ENCODE measurements around the gene CNGA4.
"Not testable (repeated sequence)": the region's sequence is repeated elsewhere in the genome, so short reads cannot be mapped to it uniquely, and the experiment has no call there.

CNGA4 gene

DNA sequence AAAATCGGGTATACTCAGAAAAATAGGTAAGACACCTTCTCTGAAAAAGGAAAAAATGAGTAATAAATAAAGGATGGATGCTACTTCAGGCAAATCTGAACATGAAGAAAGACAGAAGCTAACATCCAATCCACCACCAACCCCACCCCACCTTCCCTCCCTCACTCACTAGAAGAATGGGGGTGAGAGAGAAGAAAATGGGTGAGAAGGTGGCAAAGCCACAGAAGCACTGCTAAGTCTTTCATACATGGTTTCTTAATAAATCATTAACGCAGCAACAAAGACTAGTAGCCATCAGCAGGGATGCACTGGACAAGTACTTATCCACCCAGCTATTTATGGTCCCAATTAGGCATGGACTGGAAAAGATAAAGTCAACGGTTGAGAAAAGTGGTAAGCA, 10.4 kb upstream of the CNGA4 start:
- DNase-seq = no peak

DNA sequence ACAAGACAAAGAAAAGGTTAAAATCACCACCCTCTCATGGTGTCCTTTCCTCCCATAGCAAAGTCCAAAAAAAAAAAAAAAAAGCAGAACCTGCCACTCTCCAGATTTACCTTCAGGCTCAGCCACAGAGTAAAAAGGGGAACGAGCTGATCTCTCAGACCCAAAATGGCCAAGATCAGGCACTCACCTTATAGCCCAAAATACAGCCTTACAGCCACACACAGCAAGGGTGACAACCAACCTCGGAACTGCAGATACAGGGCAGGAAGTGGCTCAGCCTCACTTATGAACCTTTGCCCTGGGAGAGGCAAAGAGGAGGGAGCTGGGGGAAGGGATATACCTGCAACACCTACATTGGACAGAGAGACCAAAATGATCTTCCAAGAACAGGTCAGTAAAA, 9.0 kb upstream of the CNGA4 start:
- no peak for DNase-seq

DNA sequence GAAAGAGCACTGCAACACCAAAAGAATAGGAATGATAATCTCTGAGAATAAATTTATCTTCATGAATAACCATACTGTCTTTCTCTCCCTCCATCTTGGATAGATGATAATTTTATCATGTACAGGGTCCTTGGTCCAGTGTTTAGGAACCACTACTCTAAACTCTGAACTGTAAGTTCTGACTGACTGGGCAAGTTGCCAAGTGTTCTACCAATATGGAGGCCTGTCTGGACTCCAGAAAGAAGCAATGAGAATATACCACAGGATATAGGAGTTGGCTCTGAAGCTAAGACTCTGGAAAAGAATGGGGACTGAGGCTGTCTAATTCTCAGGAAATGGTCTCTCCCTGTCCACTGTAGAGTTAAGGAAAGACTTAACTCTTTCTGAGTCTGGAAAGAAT, 6.0 kb upstream of the CNGA4 start:
- DNase-seq = no peak

DNA sequence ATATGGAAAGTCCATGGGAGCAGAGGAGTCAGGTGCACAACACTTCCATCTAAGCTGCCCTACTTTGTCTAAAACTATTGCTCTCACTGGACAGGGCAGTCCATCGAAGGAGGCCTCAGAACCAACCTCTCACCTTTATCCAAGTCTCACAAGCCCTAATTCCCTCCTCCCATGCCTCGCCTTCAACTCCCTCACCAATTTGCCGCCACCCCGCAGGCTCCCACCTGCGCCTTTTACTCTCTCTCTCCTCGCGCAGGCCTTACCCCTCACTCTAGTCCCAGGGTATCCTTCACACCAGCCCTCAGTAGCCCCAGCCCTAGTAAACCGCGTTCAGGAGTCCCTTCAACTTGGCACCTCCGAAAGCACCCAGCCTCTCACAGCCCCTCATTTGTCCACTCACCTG, 4.9 kb upstream of the CNGA4 start:
- DNase-seq = no peak

DNA sequence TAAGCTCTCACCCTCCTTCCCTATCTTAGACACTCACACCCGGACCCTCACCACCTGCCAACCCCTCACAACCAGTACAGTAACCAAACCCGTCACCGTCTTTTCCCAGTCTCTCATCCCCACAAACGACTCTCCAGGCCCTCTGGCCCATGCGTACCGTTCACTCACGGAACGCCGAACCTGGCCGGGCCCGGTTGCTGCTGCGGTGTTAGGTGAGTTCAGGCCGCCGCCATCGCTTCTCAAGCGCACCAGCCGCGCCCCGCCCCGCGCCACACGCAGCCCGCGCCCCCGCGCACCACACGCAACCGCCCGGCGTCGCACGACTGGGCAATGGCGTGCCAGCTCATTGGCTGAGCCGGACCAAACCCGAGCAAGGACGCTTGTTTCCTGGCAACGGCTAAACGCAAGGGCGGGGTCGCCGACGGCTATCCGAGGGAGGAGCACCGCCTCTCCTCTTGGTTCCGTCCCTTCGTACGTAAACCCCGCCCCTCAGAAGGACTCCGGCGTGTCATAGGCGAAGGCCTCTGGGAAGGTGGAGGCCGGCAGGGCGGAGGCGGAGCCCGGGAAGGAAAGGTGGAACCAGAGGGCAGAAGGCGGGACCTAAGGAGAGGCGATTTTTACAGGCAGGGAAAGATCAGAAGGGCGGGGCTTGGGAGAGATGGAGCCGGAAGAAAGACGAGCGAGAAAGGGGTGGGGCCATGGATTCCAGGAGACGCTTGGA, 4.3 kb upstream of the CNGA4 start, which contains the start of gene FHIP1B:
Gene FHIP1B, minus strand, starts transcription at position 250 of the 721 bp plus-strand sequence. CDS start 10,120 bp downstream, outside the sequence.
- DNase-seq = peak; percentile 97

DNA sequence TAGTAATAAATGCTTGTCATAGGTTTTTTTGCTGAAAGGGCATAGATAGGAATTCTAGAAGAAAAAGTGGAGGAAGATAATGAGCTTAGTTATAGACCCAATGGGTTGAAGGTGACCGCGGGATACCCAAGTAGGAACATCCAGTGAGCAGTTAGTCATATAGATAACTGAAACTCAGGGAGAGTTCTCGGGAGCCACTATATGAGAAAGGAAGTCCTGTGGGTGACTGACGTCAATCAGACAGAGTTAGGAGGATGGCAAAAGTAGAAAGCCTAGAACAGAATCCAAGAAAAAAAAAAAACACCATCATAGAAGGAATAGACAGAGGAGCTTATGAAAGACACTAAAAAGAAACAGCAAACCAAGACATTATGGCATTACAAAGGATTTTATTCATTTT, 1.6 kb upstream of the CNGA4 start:
- no peak for DNase-seq

DNA sequence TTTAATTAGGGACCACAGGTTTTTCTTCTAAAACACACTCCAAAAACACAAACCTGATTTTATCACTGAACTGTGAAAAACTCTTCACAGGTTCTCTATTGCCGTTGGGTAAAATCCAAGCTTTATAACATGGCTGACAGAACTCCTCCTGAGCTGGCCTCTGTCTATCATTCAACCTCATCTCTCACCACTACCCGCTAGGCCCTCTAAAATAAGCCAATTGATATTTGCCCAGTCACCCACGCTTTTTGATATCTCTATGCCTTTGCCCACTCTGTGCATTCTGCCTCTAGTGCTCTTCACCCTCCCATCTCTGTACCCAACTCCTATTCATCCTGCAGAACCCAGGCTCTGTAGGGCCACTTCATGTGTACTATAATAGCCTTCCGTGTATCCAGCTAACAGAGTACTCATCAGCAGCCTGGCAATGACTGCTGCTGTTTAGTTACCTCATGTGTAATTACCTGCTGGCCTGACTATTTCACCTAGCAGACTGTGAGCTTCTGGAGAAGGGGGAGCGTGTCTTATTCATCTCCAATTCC, 1.1 kb upstream of the CNGA4 start:
- DNase-seq = no peak

DNA sequence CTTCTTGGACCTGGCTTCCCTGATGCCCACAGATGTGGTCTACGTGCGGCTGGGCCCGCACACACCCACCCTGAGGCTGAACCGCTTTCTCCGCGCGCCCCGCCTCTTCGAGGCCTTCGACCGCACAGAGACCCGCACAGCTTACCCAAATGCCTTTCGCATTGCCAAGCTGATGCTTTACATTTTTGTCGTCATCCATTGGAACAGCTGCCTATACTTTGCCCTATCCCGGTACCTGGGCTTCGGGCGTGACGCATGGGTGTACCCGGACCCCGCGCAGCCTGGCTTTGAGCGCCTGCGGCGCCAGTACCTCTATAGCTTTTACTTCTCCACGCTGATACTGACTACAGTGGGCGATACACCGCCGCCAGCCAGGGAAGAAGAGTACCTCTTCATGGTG, 1.2 kb downstream of the CNGA4 start:
- no peak for DNase-seq

DNA sequence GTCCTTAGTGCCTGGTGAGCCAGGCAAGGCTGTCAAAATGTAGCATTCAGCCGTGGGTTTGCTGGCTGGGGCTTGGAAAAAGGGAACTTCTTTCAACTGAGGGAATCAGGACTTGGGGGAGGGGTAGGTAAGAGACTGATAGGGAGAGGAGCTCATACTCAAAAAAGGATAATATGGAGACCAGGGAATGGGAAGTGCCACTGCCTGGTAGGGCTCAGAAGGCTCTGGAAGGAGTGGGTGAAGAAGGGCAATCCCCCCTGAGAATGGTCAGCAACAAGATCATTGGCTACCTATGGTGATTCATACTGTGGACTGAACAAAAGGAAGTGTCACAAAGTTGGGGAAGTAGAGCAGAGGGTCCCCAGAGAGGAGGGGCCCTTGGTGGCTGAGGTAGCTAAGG, 1.9 kb downstream of the CNGA4 start:
- no peak for DNase-seq

DNA sequence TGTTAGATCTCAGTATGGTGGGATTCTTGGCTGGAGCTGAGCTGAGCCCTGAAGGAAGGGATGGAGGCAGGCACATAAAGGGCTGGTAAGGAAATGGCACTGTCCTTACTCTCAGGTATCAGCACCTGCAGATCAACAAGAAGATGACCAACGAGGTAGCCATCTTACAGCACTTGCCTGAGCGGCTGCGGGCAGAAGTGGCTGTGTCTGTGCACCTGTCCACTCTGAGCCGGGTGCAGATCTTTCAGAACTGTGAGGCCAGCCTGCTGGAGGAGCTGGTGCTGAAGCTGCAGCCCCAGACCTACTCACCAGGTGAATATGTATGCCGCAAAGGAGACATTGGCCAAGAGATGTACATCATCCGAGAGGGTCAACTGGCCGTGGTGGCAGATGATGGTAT, 2.4 kb downstream of the CNGA4 start:
- DNase-seq = no peak

DNA sequence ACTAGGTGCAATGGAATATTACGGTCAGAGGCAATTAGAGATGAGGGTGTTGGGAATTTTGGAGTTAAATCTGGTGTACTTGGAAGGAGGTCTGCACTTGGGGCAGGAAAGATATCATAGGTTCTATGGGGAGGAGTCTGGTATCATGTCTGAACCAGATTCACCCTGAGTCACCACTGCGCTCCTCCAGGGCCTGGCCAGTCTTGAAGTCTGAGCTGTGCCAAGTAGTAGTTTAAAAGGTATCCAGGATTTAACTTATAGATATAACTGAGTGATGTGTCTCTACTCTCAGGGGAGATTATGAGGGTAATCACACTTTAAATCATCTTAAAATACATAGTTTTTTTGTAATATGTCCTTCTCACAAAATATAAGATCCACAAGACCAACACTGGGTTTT, 6.6 kb downstream of the CNGA4 start:
- no peak for DNase-seq

DNA sequence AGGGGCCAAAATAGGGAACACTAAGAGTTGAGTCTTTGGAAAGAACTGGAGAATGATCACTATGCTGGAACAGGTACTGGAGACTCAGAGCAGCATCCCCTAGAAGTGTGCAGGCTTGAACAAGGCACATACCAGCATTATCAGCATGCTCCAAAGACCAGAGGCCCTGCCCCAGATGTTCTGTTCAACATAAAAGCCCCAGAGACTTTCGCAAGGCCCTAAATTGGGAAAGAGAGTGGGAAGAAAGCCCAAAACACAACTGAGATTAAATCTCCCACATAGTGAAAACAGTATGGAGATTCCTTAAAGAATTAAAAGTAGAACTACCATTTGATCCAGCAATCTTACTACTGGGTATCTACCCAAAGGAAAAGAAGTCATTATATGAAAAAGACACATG, 9.4 kb downstream of the CNGA4 start:
- no peak for DNase-seq

DNA sequence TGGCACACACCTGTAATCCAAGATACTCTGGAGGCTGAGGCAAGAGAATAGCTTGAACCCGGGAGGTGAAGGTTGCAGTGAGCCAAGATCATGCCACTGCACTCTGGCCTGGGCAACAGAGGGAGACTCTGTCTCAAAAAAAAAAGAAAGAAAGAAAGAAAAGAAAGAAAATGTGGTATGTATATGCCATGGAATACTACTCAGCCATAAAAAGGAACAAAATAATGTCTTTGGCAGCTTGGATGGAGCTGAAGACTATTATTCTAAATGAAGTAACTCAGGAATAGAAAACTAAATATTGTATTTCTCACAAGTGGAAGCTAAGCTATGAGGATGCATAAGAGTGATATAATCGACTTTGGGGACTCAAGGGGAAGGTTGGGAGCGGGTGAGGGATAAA, 10.0 kb downstream of the CNGA4 start:
- not testable (repeated sequence) for DNase-seq

DNA sequence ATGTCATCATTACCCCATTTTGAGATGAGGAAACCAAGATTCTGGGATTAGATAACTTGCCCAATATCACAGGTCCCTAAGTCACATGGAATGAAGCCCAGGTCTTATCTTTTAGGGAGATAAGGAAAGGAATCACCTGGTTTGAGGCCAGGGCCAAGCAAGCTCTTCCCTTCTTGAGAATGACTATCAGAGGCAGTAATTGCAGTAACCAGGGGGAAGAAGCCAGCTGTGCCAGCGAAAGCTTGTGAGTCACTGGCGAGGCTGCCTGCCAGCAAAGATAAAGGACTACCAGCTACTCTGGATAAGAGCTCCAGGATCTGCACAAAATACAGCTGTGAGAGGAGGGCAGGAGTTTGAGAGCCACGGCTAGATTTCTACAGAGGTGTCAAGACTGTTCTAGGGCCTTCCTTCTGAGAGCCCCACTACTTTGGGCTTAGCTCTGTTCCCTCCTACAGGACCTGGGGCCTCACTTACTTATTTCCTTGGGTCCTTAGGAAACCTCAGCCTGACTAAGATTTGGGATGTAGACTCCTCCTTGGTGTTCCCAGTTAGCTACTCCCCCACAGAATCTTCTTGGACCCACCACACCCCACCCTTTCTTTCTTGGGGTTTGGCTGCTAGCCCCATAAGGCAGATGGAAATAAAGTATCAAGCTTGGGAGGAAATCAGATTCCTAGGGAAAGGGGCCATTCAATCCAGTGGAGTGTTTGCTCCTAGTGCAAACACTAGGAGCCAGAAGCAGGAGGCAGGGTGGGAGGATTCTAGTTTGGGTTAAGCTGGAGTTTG, 11.1 kb downstream of the CNGA4 start:
- DNase-seq = no peak

DNA sequence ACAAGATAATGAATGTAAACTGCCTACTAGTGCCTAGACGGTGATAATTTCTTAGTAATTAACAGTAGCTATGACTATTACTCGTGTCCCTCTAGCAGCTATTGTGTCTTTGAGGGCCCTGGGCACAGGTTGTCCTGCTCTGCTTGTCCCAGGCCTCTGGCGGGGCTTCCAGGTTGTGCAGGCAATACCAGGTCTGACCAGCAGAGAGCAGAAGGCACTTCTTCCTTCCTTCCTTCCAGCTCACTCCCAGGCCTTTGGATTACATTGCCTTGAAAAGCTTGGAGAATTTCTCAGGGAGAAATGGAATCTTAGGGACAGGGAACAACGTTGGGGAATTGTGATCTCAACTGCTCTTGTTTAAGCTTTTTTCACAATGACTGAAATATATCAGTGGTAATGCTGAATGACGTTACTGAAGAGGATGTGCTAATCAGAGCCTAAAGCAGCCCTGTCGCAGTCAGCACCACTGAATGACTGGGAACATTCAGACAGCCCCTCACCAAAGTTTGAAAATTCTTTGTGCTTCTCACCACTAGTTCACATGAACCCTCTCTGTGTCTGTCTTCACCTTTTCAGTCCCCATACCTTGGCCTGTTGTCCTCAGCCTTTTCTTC, 12.3 kb downstream of the CNGA4 start:
- DNase-seq = no peak

DNA sequence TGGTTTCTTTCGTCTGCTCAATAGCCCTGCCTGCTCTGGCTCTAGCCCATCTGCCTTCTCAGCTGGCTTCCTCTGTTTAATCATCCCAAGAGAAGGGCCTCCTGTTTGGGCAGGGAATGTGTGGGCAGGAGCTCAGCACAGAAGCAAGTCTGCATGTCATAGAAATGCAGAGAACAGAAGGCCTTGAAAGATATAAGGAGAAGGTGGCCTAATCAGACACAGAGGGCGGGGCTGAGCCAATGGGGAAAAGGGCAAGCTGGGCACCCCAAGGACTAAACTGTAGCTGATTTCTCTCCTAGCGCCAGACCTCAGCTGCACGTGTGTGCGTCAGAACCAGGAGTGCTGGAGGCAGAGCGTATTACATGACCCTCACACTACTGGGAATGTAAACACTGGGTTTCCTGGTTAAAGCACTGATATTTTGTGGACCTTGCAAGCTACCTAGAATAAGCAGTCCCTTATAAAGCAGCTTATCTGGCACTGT, 13.1 kb downstream of the CNGA4 start:
- DNase-seq = no peak

DNA sequence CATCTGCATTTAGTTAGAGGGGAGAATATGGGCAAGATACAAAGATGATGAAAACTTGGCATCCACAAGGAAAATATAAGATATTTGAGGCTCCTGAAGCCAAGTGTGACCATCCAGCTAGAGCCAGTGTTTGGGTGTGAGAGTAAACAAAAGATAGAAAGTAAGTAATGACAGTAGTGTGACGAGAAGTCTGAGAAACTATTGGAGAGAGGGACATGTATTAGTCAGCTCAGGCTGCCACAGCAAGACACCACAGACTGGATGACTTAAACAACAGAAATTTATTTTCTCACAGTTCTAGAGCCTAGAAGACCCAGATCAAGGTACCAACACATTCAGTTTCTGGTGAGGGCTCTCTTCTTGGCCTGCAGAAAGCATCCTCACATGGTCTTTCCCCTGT, 14.3 kb downstream of the CNGA4 start:
- no peak for DNase-seq

DNA sequence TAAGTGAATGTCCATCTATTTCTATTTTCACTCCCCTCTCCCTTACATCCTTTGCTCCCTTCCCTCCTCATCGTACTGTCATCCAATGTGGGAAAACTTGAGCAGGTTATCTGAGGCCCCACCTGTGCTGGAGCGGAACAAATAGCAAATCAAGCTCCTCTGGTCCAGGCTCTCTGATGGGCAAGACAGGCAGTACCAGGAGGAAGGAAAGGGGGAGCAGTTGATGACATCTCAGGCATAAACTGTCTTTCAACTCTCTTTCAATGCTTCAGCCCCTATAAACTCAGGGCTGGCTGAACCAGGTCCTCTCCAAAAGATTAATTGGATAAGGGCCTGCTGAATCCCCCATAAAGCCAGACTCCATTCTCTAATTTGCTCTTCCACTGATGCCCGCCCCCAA, 19.3 kb downstream of the CNGA4 start:
- no peak for DNase-seq

DNA sequence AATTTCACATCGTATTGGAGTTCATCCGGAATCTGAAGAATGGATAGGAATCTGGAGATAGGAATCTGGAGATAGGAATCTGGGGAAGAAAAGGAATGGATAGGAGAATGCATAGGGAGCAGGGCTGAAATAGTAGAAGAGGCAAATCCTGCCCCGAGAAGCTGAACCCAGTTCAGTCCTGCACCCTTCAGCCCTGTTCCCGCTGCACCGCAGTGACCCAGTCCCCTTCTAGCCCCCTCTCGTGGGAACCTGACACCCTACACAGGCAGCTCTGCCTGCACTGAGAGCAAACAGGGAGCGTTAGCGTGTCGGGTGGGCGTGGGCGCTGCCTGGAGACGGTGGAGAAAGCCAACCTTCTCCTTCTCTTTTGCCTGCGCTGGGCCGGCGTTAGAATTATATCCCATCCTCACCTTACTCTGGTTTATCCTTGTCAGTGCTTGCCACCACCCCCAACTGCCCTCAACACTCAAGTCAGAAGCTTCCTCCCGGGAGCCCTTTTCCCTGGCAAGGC, 19.7 kb downstream of the CNGA4 start:
- DNase-seq = no peak

DNA sequence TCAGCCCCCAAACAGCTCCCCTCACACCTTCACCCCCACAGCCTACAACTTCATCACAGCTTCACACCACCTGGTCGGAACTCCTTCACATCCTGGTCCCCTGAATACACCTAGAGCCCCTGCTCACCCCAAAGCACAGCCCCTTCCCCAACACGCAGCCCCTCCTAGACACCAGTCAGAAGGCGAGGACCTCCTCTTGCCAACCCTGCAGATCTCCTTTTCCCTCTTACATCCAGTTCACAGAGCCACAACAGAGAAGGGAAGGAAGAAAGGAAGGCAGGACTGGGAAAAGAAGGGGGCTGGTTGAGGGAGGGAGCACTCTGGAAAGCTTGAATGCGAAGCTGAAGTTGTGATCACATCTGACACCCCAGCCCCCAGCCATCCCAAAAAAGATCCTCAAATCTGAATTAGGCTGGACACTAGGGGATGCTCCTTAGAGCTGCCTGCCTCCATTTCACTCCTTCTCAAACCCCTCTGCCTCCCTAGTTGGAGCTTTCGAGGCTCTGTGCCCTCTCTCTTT, 21.4 kb downstream of the CNGA4 start:
- DNase-seq = no peak

DNA sequence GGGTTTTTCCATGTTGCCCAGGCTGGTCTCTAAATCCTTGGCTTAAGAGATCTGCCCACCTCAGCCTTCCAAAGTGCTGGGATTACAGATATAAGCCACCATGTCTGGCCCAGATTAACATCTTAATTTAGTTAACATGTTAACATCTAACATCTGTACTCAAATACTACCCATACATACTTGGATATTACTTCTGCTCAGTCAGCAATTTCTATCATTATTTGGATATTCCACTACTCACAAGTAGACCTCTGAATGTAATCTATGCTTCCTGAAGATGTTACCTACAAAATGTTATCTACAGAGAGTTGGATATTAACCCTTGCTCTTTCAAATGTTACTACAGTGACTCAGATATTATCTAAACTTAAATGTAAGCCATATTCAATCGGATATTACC, 24.8 kb downstream of the CNGA4 start:
- no peak for DNase-seq

DNA sequence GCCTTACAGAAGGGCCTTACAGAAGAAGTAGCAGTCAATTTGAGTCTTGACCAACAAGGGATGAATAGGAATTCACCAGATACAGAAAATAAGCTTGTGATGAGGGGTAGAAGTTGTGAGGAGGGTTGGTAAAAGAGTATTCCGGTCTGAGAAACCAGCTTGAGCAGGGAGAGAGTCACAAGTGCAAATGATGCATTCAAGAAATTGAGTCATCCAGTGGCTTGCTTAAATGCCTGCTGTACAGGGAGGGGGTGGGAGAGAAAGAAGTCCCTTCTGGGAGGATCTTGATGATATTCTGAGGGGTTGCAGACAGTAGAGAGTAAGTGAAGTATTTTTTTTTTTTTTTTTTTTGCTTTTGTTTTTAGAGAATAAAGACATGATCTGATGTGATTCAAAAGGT, 29.9 kb downstream of the CNGA4 start:
- DNase-seq = no peak

DNA sequence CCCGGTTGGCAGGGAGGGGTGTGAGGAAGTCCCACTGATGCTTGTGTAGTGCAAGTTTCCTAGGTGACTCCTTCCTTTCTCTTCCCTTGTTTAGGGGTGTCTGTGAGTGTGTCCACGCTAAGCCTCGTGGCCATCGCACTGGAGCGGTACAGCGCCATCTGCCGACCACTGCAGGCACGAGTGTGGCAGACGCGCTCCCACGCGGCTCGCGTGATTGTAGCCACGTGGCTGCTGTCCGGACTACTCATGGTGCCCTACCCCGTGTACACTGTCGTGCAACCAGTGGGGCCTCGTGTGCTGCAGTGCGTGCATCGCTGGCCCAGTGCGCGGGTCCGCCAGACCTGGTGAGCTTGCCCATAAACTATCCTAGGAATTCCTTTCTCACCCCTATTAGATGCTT, 31.1 kb downstream of the CNGA4 start:
- no peak for DNase-seq

Data from KG1 (cell line).